GM23248 (cell line): ENCODE data around the gene RBM47. TPM values are rescaled to one million over a fixed set of nuclear protein-coding genes. Genes with fewer than 3 reads are reported as not detected.
"Not testable (repeated sequence)": the region's sequence is repeated elsewhere in the genome, so short reads cannot be mapped to it uniquely, and the experiment has no call there.

ENCODE experiments used
- DNase-seq: peaks from one replicate; pipeline ENCODE4 v3.0.0-alpha.2; 2015
- H2AFZ ChIP-seq: fragments of 200-600 bp; sonication (generic); 2 replicates; pipeline ENCODE4 v1.6.1; 2016; ENCODE audit warnings: antibody characterized with exemption
- H3F3A ChIP-seq: fragments of 200-600 bp; sonication (generic); 2 replicates; pipeline ENCODE4 v1.6.1; 2016; ENCODE audit warnings: mild to moderate bottlenecking, antibody characterized with exemption, mixed run types; ENCODE audit not compliant: insufficient read depth
- H3K27ac ChIP-seq: fragments of 200-600 bp; sonication (generic); 2 replicates; pipeline ENCODE4 v1.5.1; 2016; ENCODE audit warnings: mild to moderate bottlenecking
- H3K27me3 ChIP-seq: fragments of 200-600 bp; sonication (generic); replicated peaks from 2 replicates; pipeline ENCODE4 v1.6.1; 2016; ENCODE audit warnings: mild to moderate bottlenecking; ENCODE audit not compliant: insufficient read depth
- H3K36me3 ChIP-seq: fragments of 200-600 bp; sonication (generic); 2 replicates; pipeline ENCODE4 v1.6.1; 2016; ENCODE audit warnings: low read depth, mild to moderate bottlenecking
- H3K4me1 ChIP-seq: fragments of 200-600 bp; sonication (generic); 2 replicates; pipeline ENCODE4 v1.6.1; 2016; ENCODE audit warnings: mild to moderate bottlenecking; ENCODE audit not compliant: insufficient read depth
- H3K4me2 ChIP-seq: fragments of 200-600 bp; sonication (generic); one replicate; pipeline ENCODE4 v1.6.1; 2016; ENCODE audit warnings: mild to moderate bottlenecking; ENCODE audit not compliant: unreplicated experiment
- H3K4me3 ChIP-seq: fragments of 200-600 bp; sonication (generic); 2 replicates; pipeline ENCODE4 v1.5.1; 2016; ENCODE audit warnings: mild to moderate bottlenecking
- H3K79me2 ChIP-seq: fragments of 200-600 bp; sonication (generic); 2 replicates; pipeline ENCODE4 v1.6.1; 2016; ENCODE audit warnings: mild to moderate bottlenecking; ENCODE audit not compliant: insufficient read depth
- H3K9ac ChIP-seq: fragments of 200-600 bp; sonication (generic); 2 replicates; pipeline ENCODE4 v1.6.1; 2016; ENCODE audit warnings: mild to moderate bottlenecking
- H3K9me2 ChIP-seq: fragments of 200-600 bp; sonication (generic); 2 replicates; pipeline ENCODE4 v1.6.1; 2016; ENCODE audit warnings: mixed run types, mild to moderate bottlenecking, moderate library complexity; ENCODE audit not compliant: insufficient read depth
- H3K9me3 ChIP-seq: fragments of 200-600 bp; sonication (generic); one replicate; pipeline ENCODE4 v1.6.1; 2017; ENCODE audit warnings: low read depth
- H4K20me1 ChIP-seq: fragments of 200-600 bp; sonication (generic); 2 replicates; pipeline ENCODE4 v1.6.0; 2016; ENCODE audit not compliant: insufficient read depth
- EZH2 ChIP-seq: fragments of 200-600 bp; sonication (generic); IDR thresholded peaks from 2 replicates; pipeline ENCODE4 v1.6.1; 2018; ENCODE audit warnings: antibody characterized with exemption, mild to moderate bottlenecking; ENCODE audit not compliant: insufficient read depth, poor library complexity, severe bottlenecking
- EZH2phosphoT487 ChIP-seq: fragments of 200-600 bp; sonication (generic); IDR thresholded peaks from 2 replicates; pipeline ENCODE4 v1.6.1; 2018; ENCODE audit warnings: antibody characterized with exemption, moderate library complexity, mild to moderate bottlenecking, low read depth; ENCODE audit not compliant: insufficient read depth
- WGBS, 2 experiments: methylation state at CpG; one replicate each; pipeline ENCODE4 v1.1.6; 2015 to 2017; ENCODE audit warnings: low lambda C conversion rate in 2 of 2, low coverage in 1 of 2; ENCODE audit errors: missing lambda C conversion rate in 2 of 2; 5-methylcytosine and 5-hydroxymethylcytosine counted together
- in situ Hi-C: fragments of 300-500 bp; cut with MboI; formaldehyde crosslinking; loops from 2 replicates; pipeline ENCODE4 v1.15.0; 2020
- polyA plus RNA-seq: library from polyadenylated mRNA; unstranded; fragments of >200 nt; fragmentation: Nextera tagmentation; extraction: Ambion mirVana; gene quantifications from 2 replicates; pipeline ENCODE4 v1.2.1, GENCODE V29; 2016
- total RNA-seq: library from RNA; depleted of rRNA; stranded (reverse); fragments of >200 nt; shearing (Covaris generic); gene quantifications from 2 replicates; pipeline ENCODE4 v1.2.3, GENCODE V29; 2014

RBM47 gene
- total and polyA plus RNA-seq, 2 experiments from 2014 or later: 0.70 to 1.3 TPM

DNA sequence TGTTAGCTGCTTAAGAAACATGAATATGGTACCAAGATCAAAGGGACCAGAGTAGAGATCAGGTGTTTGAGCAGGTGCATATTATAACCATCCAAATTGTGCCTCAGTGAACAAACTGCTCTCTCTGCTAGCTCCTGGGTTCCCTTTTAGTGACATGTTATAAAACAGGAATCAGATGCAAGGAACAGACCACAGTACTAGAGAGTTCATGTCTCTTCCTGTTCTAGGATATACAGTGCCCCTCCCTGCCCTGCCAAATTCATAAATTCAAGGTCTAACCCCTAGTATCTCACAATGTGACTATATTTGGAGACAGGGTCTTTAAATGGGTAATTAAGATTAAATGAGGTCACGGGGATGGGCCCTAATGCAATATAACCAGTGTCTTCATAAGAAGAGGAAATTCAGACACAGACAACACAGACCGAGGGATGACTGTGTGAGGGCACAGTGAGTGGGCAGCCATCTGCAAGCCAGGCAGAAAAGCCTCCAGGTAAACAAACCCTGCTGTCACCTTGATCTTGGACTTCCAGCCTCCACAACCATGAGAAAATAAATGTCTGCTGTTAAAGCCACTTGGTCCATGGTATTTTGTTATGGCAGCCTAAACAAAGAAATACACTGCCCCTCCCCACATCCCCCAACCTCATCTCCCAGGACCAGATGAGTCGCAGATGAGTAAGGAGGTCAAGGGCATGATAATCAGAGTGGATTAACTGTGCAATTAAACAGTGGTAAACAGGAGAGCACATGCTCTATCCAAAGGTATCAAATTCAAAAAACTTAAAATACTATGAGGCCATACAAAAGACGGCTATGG is 82.5 kb downstream of the RBM47 start:
- H3K9ac ChIP-seq: no peak overlapping the region
- H2AFZ ChIP-seq: no peak overlapping the region
- no peak for DNase-seq
- no peaks in the 10 kb centered on the region for H3F3A ChIP-seq
- in situ Hi-C loops: no loop called here
- H3K4me1 ChIP-seq: peaks cover 29% of the 10 kb centered on the region
- no peaks in the 10 kb centered on the region for H3K9me3 ChIP-seq
- H3K36me3 ChIP-seq: no peaks in the 10 kb centered on the region
- WGBS, 2 experiments: 95 to 98% methylated on average over 4 of the region's 4 CpGs
- H3K79me2 ChIP-seq: no peaks in the 10 kb centered on the region
- no peak for TF ChIP-seq EZH2phosphoT487
- TF ChIP-seq EZH2: no peak
- no peak overlapping the region for H3K4me3 ChIP-seq
- H3K27me3 ChIP-seq: no peaks in the 10 kb centered on the region
- H3K27ac ChIP-seq: no peak overlapping the region
- H3K4me2 ChIP-seq: no peak overlapping the region
- no peaks in the 10 kb centered on the region for H3K9me2 ChIP-seq
- no peaks in the 10 kb centered on the region for H4K20me1 ChIP-seq

DNA sequence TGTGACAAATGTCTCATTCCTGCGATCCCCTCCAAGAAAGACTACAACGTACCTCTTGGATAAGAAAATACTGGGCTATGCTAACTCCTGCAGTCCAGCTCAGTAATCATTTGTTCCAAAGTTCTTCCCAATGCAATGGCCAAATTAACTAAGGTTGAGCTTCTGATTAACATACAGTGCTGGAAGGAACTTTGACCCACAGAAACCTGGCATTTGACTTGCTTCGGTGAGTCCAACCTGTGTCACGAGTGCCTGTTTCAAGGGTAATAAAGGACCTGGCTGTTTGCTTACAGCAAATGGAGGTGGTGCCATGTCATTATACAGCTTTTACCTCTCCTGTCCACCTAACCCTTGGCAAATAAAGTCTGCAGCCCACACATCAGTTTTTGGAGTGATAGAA is 83.2 kb downstream of the RBM47 start:
- 97 to 99% methylated on average over 4 of the region's 4 CpGs for WGBS, 2 experiments
- Histone ChIP-seq H3K27ac (no peak overlapping the region), H2AFZ (no peak overlapping the region), H3K4me1 (peaks cover 23% of the 10 kb centered on the region), H3K9me2 (no peaks in the 10 kb centered on the region), H3F3A (no peaks in the 10 kb centered on the region), H3K9ac (no peak overlapping the region), H3K4me3 (no peak overlapping the region), H3K4me2 (no peak overlapping the region), H3K27me3 (no peaks in the 10 kb centered on the region), H4K20me1 (no peaks in the 10 kb centered on the region), H3K36me3 (no peaks in the 10 kb centered on the region), H3K79me2 (no peaks in the 10 kb centered on the region), H3K9me3 (no peaks in the 10 kb centered on the region)
- in situ Hi-C loops: no loop called here
- TF ChIP-seq EZH2phosphoT487: no peak
- TF ChIP-seq EZH2: no peak
- DNase-seq: no peak

DNA sequence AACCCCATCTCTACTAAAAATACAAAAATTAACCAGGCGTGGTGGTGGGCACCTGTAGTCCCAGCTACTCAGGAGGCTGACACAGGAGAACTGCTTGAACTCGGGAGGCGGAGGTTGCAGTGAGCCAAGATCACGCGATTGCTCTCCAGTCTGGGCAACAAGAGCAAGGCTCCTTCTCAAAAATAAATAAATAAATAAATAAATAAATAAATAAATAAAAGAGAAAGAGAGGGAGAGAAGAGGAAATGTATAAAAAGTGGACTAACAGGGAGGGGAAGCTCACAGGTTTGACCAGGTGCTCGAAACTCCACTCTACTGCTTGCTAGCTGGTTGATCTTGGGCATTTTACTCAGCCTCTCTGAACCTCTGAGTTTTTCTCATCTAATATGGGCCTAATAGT is 84.2 kb downstream of the RBM47 start:
- H4K20me1 ChIP-seq, H3K36me3 ChIP-seq, H3K4me2 ChIP-seq, H2AFZ ChIP-seq, H3K27me3 ChIP-seq, H3F3A ChIP-seq, H3K79me2 ChIP-seq, in situ Hi-C loops, H3K9me2 ChIP-seq, DNase-seq, H3K9me3 ChIP-seq, H3K9ac ChIP-seq, H3K27ac ChIP-seq, H3K4me3 ChIP-seq: not testable (repeated sequence)
- H3K4me1 ChIP-seq: peaks cover 14% of the 10 kb centered on the region; the same call in 1 of the 2 replicates
- 93 to 97% methylated on average over 6 of the region's 6 CpGs for WGBS, 2 experiments

DNA sequence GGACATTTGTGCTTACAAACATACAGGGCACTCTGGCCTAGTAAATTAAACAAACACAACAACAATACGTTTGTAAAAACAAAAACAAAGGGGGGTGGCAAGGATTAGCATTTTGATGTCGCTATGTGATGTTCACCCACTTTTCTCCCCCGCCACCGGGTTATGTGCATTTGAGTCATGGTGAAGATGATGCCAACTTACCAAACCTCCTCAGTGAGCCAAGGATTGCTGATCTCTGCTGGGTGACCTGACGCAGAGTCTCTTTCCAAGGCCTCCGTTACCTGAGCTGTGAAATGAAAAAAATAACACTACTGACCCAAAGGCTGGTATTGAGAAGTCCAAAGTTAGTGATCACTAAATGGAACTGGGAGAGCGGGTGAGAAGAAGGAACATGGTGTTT is 85.4 kb downstream of the RBM47 start:
- no peaks in the 10 kb centered on the region for H4K20me1 ChIP-seq
- no peaks in the 10 kb centered on the region for H3K79me2 ChIP-seq
- H3K27ac ChIP-seq: no peak overlapping the region
- H3K36me3 ChIP-seq: no peaks in the 10 kb centered on the region
- 88 to 89% methylated on average over 7 of the region's 7 CpGs for WGBS, 2 experiments
- in situ Hi-C loops: no loop called here
- H3K4me3 ChIP-seq: no peak overlapping the region
- no peaks in the 10 kb centered on the region for H3K9me3 ChIP-seq
- H3K27me3 ChIP-seq: no peaks in the 10 kb centered on the region
- no peak for TF ChIP-seq EZH2phosphoT487
- no peak for TF ChIP-seq EZH2
- H3K4me2 ChIP-seq: no peak overlapping the region
- no peak overlapping the region for H3K9ac ChIP-seq
- DNase-seq: no peak
- peaks cover 14% of the 10 kb centered on the region; the same call in 1 of the 2 replicates for H3K4me1 ChIP-seq
- no peaks in the 10 kb centered on the region for H3K9me2 ChIP-seq
- no peak overlapping the region for H2AFZ ChIP-seq
- H3F3A ChIP-seq: no peaks in the 10 kb centered on the region
